Measurements from ENCODE around the gene ACHE. TPM values are rescaled to one million over a fixed set of nuclear protein-coding genes. Genes with fewer than 3 reads are reported as not detected.

The ACHE gene
- total RNA-seq, 4 donors from 2014 or later, result 6.7 to 55.9 (median 14.5) TPM

DNA sequence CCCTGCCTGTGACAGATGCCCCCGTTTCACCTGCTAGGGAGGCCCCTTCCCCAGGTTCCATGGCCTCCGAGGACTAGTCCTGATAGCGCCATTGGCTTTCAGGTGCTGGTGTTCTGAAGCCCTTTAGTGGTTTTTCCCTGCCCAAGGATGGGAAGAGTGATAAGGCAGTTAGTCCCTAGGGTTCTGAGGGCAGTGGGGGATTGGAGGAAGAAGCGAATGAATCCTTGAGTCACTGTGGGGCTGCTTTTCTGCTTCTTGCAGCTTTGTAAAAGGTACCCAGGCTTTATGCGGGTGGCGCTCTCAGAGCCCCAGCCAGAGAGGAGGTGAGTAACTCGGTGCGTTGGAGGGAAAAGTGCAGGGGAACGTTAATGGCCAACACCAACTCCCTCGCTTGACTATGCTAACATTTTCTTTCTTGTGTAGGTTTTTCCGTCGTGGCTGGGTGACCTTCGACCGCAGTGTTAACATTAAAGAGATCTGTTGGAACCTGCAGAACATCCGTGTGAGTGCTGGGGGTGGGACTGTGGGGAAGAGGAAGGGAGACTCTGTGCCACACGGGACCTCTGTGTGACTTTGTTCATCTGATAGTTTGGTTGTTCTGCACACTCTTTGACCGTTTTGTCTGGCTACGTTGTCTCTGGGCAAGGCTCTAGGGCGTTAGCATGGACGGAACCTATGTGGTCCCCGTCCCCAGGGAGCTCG, 10.1 kb downstream of the ACHE start:
- H3K27ac ChIP-seq, result no peak overlapping the region
- H3K4me3 ChIP-seq, result no peak overlapping the region
- no peaks in the 10 kb centered on the region for H3K27me3 ChIP-seq
- H3K9me3 ChIP-seq, result no peaks in the 10 kb centered on the region
- no peaks in the 10 kb centered on the region for H3K36me3 ChIP-seq
- TF ChIP-seq CTCF (IDR thresholded peaks at IDR 0.05) (no peak), POLR2A (IDR thresholded peaks at IDR 0.05) (no peak)
- intact Hi-C loops (cut with DNase I; ENCODE audit: low total_unique reads), result no loop called here
- no peak for DNase-seq
- H3K4me1 ChIP-seq, result peaks cover 0 to 13% of the 10 kb centered on the region in 2 donors

- no peaks in the 10 kb centered on the region for H3K36me3 ChIP-seq
- H3K4me3 ChIP-seq, result no peak overlapping the region
- TF ChIP-seq POLR2A (IDR thresholded peaks at IDR 0.05), result no peak
- no peak for TF ChIP-seq CTCF (IDR thresholded peaks at IDR 0.05)
- H3K27me3 ChIP-seq, result no peaks in the 10 kb centered on the region
- intact Hi-C loops (cut with DNase I; ENCODE audit: low total_unique reads), result no loop called here
- no peak overlapping the region for H3K27ac ChIP-seq
- H3K4me1 ChIP-seq, result peaks cover 0 to 13% of the 10 kb centered on the region in 2 donors
- DNase-seq, result no peak
- no peaks in the 10 kb centered on the region for H3K9me3 ChIP-seq
These were observed 10.8 kb downstream of the ACHE start for GRCh38 chr7:100884736-100885439.

GRCh38 chr7:100882785-100883526, 12.7 kb downstream of the ACHE start:
- Histone ChIP-seq H3K9me3 (no peaks in the 10 kb centered on the region), H3K36me3 (no peaks in the 10 kb centered on the region), H3K27me3 (no peaks in the 10 kb centered on the region), H3K4me3 (no peak overlapping the region), H3K4me1 (peaks cover 0 to 3% of the 10 kb centered on the region in 2 donors), H3K27ac (no peak overlapping the region)
- intact Hi-C loops (cut with DNase I; ENCODE audit: low total_unique reads), result no loop called here
- no peak for DNase-seq
- TF ChIP-seq POLR2A (IDR thresholded peaks at IDR 0.05) (no peak), CTCF (IDR thresholded peaks at IDR 0.05) (no peak)

GRCh38 chr7:100882201-100882600, 13.5 kb downstream of the ACHE start:
- no peak for DNase-seq
- TF ChIP-seq CTCF (IDR thresholded peaks at IDR 0.05), result no peak
- no peak for TF ChIP-seq POLR2A (IDR thresholded peaks at IDR 0.05)
- Histone ChIP-seq H3K9me3 (no peaks in the 10 kb centered on the region), H3K36me3 (no peaks in the 10 kb centered on the region), H3K4me1 (no peaks in the 10 kb centered on the region), H3K27ac (no peak overlapping the region), H3K4me3 (no peak overlapping the region), H3K27me3 (no peaks in the 10 kb centered on the region)
- intact Hi-C loops (cut with DNase I; ENCODE audit: low total_unique reads), result no loop called here

- TF ChIP-seq CTCF (IDR thresholded peaks at IDR 0.05) (no peak), POLR2A (IDR thresholded peaks at IDR 0.05) (no peak)
- Histone ChIP-seq H3K4me1 (peaks cover 0 to under 1% of the 10 kb centered on the region in 2 donors), H3K36me3 (no peaks in the 10 kb centered on the region), H3K9me3 (no peaks in the 10 kb centered on the region), H3K27ac (no peak overlapping the region), H3K27me3 (no peaks in the 10 kb centered on the region), H3K4me3 (no peak overlapping the region)
- no peak for DNase-seq
- intact Hi-C loops (cut with DNase I; ENCODE audit: low total_unique reads), result no loop called here
These were observed 14.6 kb downstream of the ACHE start for GRCh38 chr7:100881136-100881535.
